HepG2 (cell line): ENCODE data around the gene ZCCHC10. TPM values are rescaled to one million over a fixed set of nuclear protein-coding genes. Genes with fewer than 3 reads are reported as not detected.

Experiments
- ATAC-seq: fragments of 200-7000 bp; cut with Tn5 transposase; 3 replicates; pipeline ENCODE4 v1.9.1; 2020; ENCODE audit warnings: mild to moderate bottlenecking, moderate library complexity
- BruUV-seq: library from RNA; stranded (reverse); fragments of 400-500 nt; replicated peaks from 2 replicates; lab custom pipeline; 2021; lab: Mats Ljungman, UMichigan
- CTCF ChIA-PET: fragments of 300-600 bp; formaldehyde crosslinking; extraction: SDS; loops from one replicate; lab custom pipeline; 2021; ENCODE audit warnings: low total read pairs, inconsistent platforms, low intra/inter-chr PET ratio; lab: Yijun Ruan, JAX
- POLR2A ChIA-PET: fragments of 350-600 bp; sonication (Branson Sonifier 250); formaldehyde crosslinking; loops from one replicate; lab custom pipeline; 2020; ENCODE audit warnings: antibody characterized with exemption, inconsistent platforms; lab: Yijun Ruan, JAX
- DNase-seq: peaks from one replicate; pipeline ENCODE4 v3.0.0-alpha.2; 2015; ENCODE audit warnings: low spot score
- FAIRE-seq: peaks from 3 replicates; lab custom pipeline; 2011; peaks lifted over from hg19 to GRCh38; lab: Jason Lieb, UNC
- H2AFZ ChIP-seq: one replicate; pipeline ENCODE4 v1.6.1; 2011; ENCODE audit warnings: low read length, inconsistent platforms
- H3K27ac ChIP-seq: fragments of 300-600 bp; 3 replicates; pipeline ENCODE4 v1.8.0; 2011; ENCODE audit warnings: mixed run types, mild to moderate bottlenecking, mixed read lengths, low read length, inconsistent platforms; ENCODE audit not compliant: insufficient read depth; ENCODE audit errors: extremely low read length
- H3K27me3 ChIP-seq, 2 experiments: fragments of 200-600 bp in 1 of 2; 2 replicates in 1 of 2; 3 replicates in 1 of 2; pipeline versions ENCODE4 v1.6.0 to v1.8.0; 2011; ENCODE audit warnings: low read length in 2 of 2, mild to moderate bottlenecking in 2 of 2, moderate library complexity in 2 of 2, inconsistent platforms in 1 of 2; ENCODE audit not compliant: insufficient read depth in 2 of 2, control insufficient read depth in 1 of 2
- H3K36me3 ChIP-seq, 2 experiments: fragments of 200-600 bp in 1 of 2; replicated peaks in 1 of 2; 2 replicates in 1 of 2; 3 replicates in 1 of 2; pipeline versions ENCODE4 v1.5.1 to v1.8.0; 2011; ENCODE audit warnings: low read length in 2 of 2, inconsistent platforms in 1 of 2; ENCODE audit not compliant: insufficient read depth in 2 of 2, control insufficient read depth in 1 of 2
- H3K4me1 ChIP-seq: 2 replicates; pipeline ENCODE4 v1.5.1; 2012; ENCODE audit warnings: low read length, inconsistent platforms; ENCODE audit not compliant: insufficient read depth
- H3K4me2 ChIP-seq: 2 replicates; pipeline ENCODE4 v1.6.0; 2011; ENCODE audit warnings: low read depth, low read length, inconsistent platforms
- H3K4me3 ChIP-seq, 3 experiments: fragments of 200-600 bp in 1 of 3; sonication (generic), shearing (Covaris generic) in 1 of 3; replicated peaks in 1 of 3; 2 replicates each; pipeline ENCODE4 v1.5.1; 2011 to 2016; ENCODE audit warnings: low read length in 3 of 3, inconsistent platforms in 2 of 3, low read depth in 2 of 3, mild to moderate bottlenecking in 2 of 3, control low read depth in 1 of 3, mixed read lengths in 1 of 3; ENCODE audit not compliant: insufficient read depth in 1 of 3
- H3K79me2 ChIP-seq: one replicate; pipeline ENCODE4 v1.6.1; 2011; ENCODE audit warnings: low read length, inconsistent platforms; ENCODE audit not compliant: insufficient read depth
- H3K9ac ChIP-seq: 2 replicates; pipeline ENCODE4 v1.6.0; 2011; ENCODE audit warnings: mild to moderate bottlenecking, low read depth, low read length, inconsistent platforms; ENCODE audit not compliant: insufficient read depth
- H3K9me3 ChIP-seq: 2 replicates; pipeline ENCODE4 v1.5.1; 2012; ENCODE audit warnings: mild to moderate bottlenecking, low read length
- H4K20me1 ChIP-seq: 2 replicates; pipeline ENCODE4 v1.6.0; 2011; ENCODE audit warnings: inconsistent platforms, mild to moderate bottlenecking, low read length, moderate library complexity; ENCODE audit not compliant: insufficient read depth
- CHD4 ChIP-seq: fragments of 200-600 bp; sonication (generic); IDR thresholded peaks from 2 replicates; pipeline ENCODE4 v1.7.0; 2017; ENCODE audit warnings: mild to moderate bottlenecking, low read length, borderline replicate concordance
- CREB1 ChIP-seq, 2 experiments: fragments of 450-650 bp in 1 of 2; IDR thresholded peaks; 2 replicates each; pipeline ENCODE4 v1.6.1; 2016 to 2017; ENCODE audit warnings: control low read depth in 1 of 2, mild to moderate bottlenecking in 1 of 2, missing compliant biosample characterization in 1 of 2, missing genetic modification characterization in 1 of 2
- DDIT3 ChIP-seq: sonication (generic); formaldehyde crosslinking; IDR thresholded peaks from 2 replicates; pipeline ENCODE4 v1.4.0; 2020; ENCODE audit warnings: mild to moderate bottlenecking, missing genetic modification reagents
- DPF2 ChIP-seq: sonication (generic); formaldehyde crosslinking; IDR thresholded peaks from 2 replicates; pipeline ENCODE4 v1.4.0; 2020; ENCODE audit warnings: mild to moderate bottlenecking, low read depth, missing genetic modification reagents, borderline replicate concordance
- MAF1 ChIP-seq: sonication (generic); formaldehyde crosslinking; IDR thresholded peaks from 2 replicates; pipeline ENCODE4 v1.5.0; 2020; ENCODE audit warnings: missing genetic modification reagents, borderline replicate concordance
- RBM39 ChIP-seq: fragments of 200-400 bp; formaldehyde crosslinking; IDR thresholded peaks from one replicate; pipeline ENCODE4 v1.6.1; 2018; ENCODE audit warnings: antibody characterized with exemption, mild to moderate bottlenecking, low read depth, low read length; ENCODE audit not compliant: poor library complexity, severe bottlenecking
- SNAI1 ChIP-seq: sonication (generic); formaldehyde crosslinking; IDR thresholded peaks from 2 replicates; pipeline ENCODE4 v1.5.0; 2020; ENCODE audit warnings: mild to moderate bottlenecking, missing genetic modification reagents, borderline replicate concordance
- ZFY ChIP-seq: sonication (generic); formaldehyde crosslinking; IDR thresholded peaks from 2 replicates; pipeline ENCODE4 v1.4.0; 2020; ENCODE audit warnings: missing genetic modification reagents
- ZSCAN29 ChIP-seq: sonication (generic); formaldehyde crosslinking; conservative IDR thresholded peaks from 2 replicates; pipeline ENCODE4 v1.4.0; 2020; ENCODE audit warnings: mild to moderate bottlenecking, missing genetic modification reagents
- WGBS: methylation state at CpG from one replicate; pipeline ENCODE4 v1.1.6; 2017; ENCODE audit warnings: low lambda C conversion rate; 5-methylcytosine and 5-hydroxymethylcytosine counted together
- in situ Hi-C: cut with HindIII; loops from 2 replicates; pipeline ENCODE4 v1.10.0; 2017; ENCODE audit warnings: low pct_unique_long_range_greater_than_20kb; ENCODE audit not compliant: extremely low pct_ligation_motif_present
- intact Hi-C: fragments of 100-400 bp; cut with micrococcal nuclease; formaldehyde crosslinking; loops from one replicate; pipeline ENCODE4 v1.10.0; 2022; ENCODE audit not compliant: unreplicated experiment
- polyA plus RNA-seq, 8 experiments: library from polyadenylated mRNA; depleted of rRNA in 3 of 8; stranded (reverse) in 7 of 8; unstranded in 1 of 8; fragments of >200 nt; fragmentation: Illumina TruSeq in 4 of 8; extraction: Trizol in 4 of 8; gene quantifications; 2 replicates each; pipeline versions ENCODE4 v1.2.1 to v1.2.3, GENCODE V29; 2011 to 2016; ENCODE audit warnings: low read depth in 4 of 8, missing spikeins in 1 of 8, mixed read lengths in 1 of 8; ENCODE audit not compliant: insufficient read depth in 1 of 8
- total RNA-seq, 5 experiments: library from RNA; depleted of rRNA; stranded (reverse); fragments of >200 nt; fragmentation: Illumina TruSeq; extraction: Trizol; gene quantifications; 2 replicates each; pipeline ENCODE4 v1.2.3, GENCODE V29; 2016; ENCODE audit warnings: low read depth in 1 of 5

Gene ZCCHC10
- total and polyA plus RNA-seq, 2 of the 13 experiments (the other 11 are each of a cell fraction or from before 2014, with no cell fraction given) = 40.7 to 48.2 TPM

GRCh38 chr5:133015466-133015865 lies 10.9 kb downstream of the ZCCHC10 start:
- FAIRE-seq (no peak), ATAC-seq (no peak), DNase-seq (no peak)
- no peak for TF ChIP-seq DPF2 (CRISPR knock-in tag)
- TF ChIP-seq CREB1 (IDR thresholded peaks at IDR 0.05) = no peak
- no peak for TF ChIP-seq CREB1 (CRISPR knock-in tag; IDR thresholded peaks at IDR 0.05)
- no peak for TF ChIP-seq DDIT3 (CRISPR knock-in tag)
- TF ChIP-seq ZFY = no peak
- TF ChIP-seq SNAI1 (CRISPR knock-in tag) = no peak
- no peak for TF ChIP-seq ZSCAN29 (CRISPR knock-in tag)
- no peak for TF ChIP-seq MAF1 (CRISPR knock-in tag)
- no peak for TF ChIP-seq CHD4
- no peak for TF ChIP-seq RBM39
- H3K79me2 ChIP-seq = peaks cover 21% of the 10 kb centered on the region
- WGBS = 92% methylated on average over 1 of the region's 1 CpG
- no peak overlapping the region for H3K27ac ChIP-seq
- ChIA-PET CTCF (no interaction called here), POLR2A (interaction anchor here (2.3 to 3.3 kb wide), 2 partner anchors 12 to 52 kb away, joined by 15 to 20 read pairs; partner anchors contain the start of gene AFF4)
- peaks cover 6 to 10% of the 10 kb centered on the region in 2 experiments; a peak in 3 of 5 replicates for H3K36me3 ChIP-seq
- H2AFZ ChIP-seq = no peak overlapping the region
- in situ Hi-C loops (no loop called here), intact Hi-C loops (loop anchor here (5.0 kb wide), 1 partner anchor 37 kb away; the partner anchor contains the start of gene HSPA4)
- BruUV-seq = no TSS peak
- H3K4me2 ChIP-seq = no peak overlapping the region
- H3K27me3 ChIP-seq = no peaks in the 10 kb centered on the region
- no peak overlapping the region for H3K4me3 ChIP-seq
- peaks cover 22% of the 10 kb centered on the region for H3K4me1 ChIP-seq
- no peaks in the 10 kb centered on the region for H4K20me1 ChIP-seq
- no peak overlapping the region for H3K9ac ChIP-seq
- H3K9me3 ChIP-seq = no peaks in the 10 kb centered on the region
